ENCODE measurements around the gene RXRA.

The RXRA gene

DNA sequence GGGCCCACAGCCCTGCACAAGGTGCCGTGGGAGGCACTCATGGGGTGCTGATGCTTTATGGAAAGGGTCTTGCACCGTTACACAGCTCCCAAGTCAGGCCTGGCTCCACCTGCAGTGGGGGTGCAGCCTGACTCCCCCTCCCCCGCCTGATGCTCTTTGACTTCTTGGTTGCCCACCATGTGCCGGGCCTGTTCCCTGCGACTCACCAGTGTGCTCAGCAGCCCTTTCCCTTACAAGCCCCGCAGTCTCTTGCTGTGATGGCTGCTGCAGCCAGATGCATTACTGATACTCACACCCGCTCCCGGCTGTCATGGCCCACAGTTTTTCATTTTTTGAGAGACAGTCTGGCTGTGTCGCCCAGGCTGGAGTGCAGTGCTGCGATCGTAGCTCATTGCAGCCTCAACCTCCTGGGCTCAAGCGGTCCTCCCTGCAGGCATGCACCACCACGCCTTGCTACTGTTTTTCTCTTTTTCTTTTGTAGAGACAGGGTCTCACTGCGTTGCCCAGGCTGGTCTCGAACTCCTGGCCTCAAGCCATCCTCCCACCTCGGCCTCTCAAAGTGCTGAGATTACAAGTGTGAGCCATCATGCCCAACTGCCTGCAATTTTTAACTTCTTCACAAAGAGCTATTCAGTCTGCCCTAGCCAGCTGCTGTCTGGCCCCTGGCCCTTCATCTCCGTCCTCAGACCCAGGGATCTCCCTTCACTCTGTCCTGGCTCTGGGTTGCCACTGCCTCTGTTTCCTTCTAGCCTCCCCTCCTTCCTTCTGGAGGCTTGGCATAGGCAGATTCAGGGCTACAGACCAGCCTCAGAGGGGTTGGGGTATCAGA, 109.5 kb downstream of the RXRA start:
- DNase-seq (ENCODE audit: low read depth) = no peak
- H3K4me3 ChIP-seq (ENCODE audit: low read length) = no peak overlapping the region
- TF ChIP-seq CTCF (conservative IDR thresholded peaks at IDR 0.05; ENCODE audit: low read length) = no peak

DNA sequence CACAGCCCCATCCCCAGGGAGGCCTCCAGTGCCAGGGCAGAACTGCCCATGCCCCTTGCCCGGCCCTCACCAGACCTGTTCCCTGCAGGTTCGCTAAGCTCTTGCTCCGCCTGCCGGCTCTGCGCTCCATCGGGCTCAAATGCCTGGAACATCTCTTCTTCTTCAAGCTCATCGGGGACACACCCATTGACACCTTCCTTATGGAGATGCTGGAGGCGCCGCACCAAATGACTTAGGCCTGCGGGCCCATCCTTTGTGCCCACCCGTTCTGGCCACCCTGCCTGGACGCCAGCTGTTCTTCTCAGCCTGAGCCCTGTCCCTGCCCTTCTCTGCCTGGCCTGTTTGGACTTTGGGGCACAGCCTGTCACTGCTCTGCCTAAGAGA, 110.1 kb downstream of the RXRA start:
- DNase-seq (ENCODE audit: low read depth) = no peak
- no peak for TF ChIP-seq CTCF (conservative IDR thresholded peaks at IDR 0.05; ENCODE audit: low read length)
- H3K4me3 ChIP-seq (ENCODE audit: low read length) = no peak overlapping the region

DNA sequence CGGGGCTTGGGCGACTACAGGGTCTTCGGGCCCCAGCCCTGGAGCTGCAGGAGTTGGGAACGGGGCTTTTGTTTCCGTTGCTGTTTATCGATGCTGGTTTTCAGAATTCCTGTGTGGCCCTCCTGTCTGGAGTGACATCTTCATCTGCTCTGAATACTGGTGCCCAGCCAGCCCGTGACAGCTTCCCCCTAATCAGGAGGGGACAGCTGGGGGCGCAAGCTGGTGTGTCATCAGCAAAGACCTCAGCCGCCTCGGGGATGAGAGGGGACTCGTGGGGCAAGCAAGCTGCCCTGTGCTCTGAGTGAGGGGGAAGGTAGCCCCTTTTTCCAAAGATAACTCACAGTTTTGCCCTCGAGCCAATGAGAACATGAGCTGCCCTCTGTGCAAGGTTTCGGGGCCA, 110.7 kb downstream of the RXRA start:
- no peak for DNase-seq (ENCODE audit: low read depth)
- H3K4me3 ChIP-seq (ENCODE audit: low read length) = no peak overlapping the region
- TF ChIP-seq CTCF (conservative IDR thresholded peaks at IDR 0.05; ENCODE audit: low read length) = no peak

GRCh38 chr9:134437403-134438194, 111.3 kb downstream of the RXRA start:
- DNase-seq (ENCODE audit: low read depth) = no peak
- H3K4me3 ChIP-seq (ENCODE audit: low read length) = no peak overlapping the region
- no peak for TF ChIP-seq CTCF (conservative IDR thresholded peaks at IDR 0.05; ENCODE audit: low read length)

DNA sequence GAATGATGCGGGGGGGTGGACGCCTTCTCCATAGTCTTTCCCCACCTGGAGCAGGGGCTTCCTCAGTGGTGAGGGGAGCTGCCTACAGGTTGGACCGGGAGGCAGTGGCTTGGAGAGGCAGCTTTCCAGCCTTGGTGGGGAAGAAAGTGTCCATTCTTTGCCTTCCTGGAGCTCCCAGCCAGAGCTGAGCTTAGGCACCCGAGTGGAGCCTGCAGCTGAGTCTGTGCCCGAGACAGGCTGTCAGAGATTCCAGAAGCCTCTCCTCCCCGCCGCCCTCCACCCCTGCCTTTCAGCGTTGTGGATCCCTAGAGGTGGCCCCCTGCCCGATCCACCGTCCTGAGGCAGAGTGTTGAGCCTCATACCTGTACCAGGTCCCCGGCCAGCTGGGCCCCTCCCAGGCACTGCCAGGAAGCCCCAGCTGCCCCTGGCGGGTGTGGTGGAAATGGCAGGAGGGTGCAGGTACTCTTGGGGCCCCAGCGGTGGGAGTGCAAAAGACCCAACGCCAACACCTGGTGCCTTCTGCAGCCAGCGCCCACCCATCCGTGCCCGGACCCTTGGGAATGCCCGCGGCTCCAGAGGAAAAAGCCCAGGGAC, 112.0 kb downstream of the RXRA start:
- DNase-seq (ENCODE audit: low read depth) = no peak
- no peak overlapping the region for H3K4me3 ChIP-seq (ENCODE audit: low read length)
- TF ChIP-seq CTCF (conservative IDR thresholded peaks at IDR 0.05; ENCODE audit: low read length) = no peak

DNA sequence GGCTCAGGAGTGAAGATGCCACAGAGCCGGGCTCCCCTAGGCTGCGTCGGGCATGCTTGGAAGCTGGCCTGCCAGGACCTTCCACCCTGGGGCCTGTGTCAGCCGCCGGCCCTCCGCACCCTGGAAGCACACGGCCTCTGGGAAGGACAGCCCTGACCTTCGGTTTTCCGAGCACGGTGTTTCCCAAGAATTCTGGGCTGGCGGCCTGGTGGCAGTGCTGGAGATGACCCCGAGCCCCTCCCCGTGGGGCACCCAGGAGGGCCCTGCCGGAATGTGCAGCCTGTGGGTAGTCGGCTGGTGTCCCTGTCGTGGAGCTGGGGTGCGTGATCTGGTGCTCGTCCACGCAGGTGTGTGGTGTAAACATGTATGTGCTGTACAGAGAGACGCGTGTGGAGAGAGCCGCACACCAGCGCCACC, 113.1 kb downstream of the RXRA start:
- TF ChIP-seq CTCF (conservative IDR thresholded peaks at IDR 0.05; ENCODE audit: low read length) = no peak
- H3K4me3 ChIP-seq (ENCODE audit: low read length) = no peak overlapping the region
- no peak for DNase-seq (ENCODE audit: low read depth)
